Activated CD4-positive, alpha-beta T cell treated with anti-CD3 and anti-CD28 coated beads, Interleukin-2, amount 50 U/mL, for 4 hours (primary cell): ENCODE data around the gene ATRIP.

ENCODE experiments used
- DNase-seq, 2 experiments: peaks; one replicate each; pipeline ENCODE4 v3.0.0-alpha.2; 2020

The ATRIP gene

GRCh38 chr3:48410205-48411040 lies 36.1 kb upstream of the ATRIP start:
- no peak for DNase-seq

GRCh38 chr3:48411041-48411588 lies 35.4 kb upstream of the ATRIP start:
- DNase-seq = no peak

DNA sequence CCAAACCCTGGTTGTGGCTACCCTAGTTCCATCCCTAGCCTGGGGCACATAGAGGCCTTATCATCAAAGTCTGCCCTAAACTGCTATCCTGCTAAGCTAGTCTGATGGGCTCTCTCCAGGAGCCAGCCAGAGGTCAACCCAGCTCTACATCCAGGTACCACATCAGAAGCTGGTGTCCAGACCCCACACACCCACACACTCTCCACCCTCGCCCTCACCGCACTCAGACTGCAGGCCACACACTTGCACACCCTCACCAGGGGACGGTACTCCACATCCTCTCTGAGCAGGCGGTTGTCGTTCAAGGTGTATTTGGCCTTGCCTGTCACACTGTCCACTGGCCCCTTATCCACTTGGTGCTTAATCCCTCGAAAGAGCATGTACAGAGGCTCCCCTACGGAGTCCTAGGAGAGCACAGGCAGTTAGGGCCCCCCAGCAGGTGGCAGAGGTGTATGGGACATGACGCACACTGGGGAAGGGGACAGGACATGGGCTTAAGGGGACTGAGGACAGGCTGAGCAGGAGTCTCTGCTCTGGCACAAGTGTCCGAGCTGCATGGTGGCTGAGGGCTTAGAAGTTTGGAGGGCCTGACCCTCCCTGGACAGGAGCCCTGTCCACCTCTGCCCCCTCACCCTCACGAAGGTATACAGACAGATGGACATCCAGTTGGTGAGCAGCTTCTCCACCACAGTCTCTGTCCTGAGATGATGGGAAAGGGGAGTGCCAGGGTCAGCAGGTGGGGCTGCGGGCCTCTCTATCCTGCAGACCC lies 34.7 kb upstream of the ATRIP start:
- no peak for DNase-seq

- DNase-seq = no peak
These were observed 34.0 kb upstream of the ATRIP start for GRCh38 chr3:48412375-48413001.

GRCh38 chr3:48413086-48413485 lies 33.5 kb upstream of the ATRIP start:
- DNase-seq = no peak

DNA sequence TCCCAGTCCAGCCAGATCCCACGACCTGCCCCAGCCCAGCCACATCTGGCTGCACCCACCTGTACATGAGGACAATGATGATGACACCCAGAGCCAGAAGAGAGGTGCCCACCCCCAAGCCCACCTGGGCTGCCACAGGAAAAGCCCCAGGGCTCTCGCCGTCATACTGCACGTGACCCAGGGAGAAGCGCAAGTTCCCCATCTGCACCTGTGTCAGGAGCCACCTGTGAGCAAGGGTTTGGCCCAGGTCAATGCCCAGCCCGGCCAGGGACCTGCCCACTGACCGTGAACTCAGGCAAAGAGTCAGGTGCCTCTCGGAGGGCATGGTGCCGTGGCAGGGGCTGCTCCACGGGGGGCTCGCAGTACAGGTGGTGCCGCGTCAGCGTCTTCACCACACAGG lies 32.9 kb upstream of the ATRIP start:
- no peak for DNase-seq

- no peak for DNase-seq
These were observed 31.9 kb upstream of the ATRIP start for GRCh38 chr3:48414376-48415250.

GRCh38 chr3:48415251-48415953 lies 31.1 kb upstream of the ATRIP start:
- DNase-seq = no peak

- DNase-seq = no peak
These were observed 30.4 kb upstream of the ATRIP start for GRCh38 chr3:48416091-48416505.

DNA sequence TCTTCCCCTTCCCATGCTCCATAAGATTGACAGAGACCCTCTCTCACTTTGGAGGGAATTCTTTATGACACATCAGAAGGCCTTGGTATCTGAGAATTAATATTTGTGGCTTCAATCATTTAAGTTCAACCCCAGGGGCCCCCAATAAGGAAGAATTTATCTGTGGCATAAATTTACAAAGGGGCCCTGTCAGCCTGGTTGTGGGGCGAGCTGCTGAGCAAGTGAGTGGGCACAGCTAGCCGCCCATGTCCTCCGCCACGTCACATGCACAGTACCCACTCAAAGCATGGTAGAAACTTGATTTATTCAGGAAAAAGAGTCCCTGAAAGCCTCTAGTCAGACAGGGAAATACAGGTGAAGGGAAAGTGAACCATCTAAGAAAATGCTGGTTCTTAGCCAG lies 30.0 kb upstream of the ATRIP start:
- DNase-seq = no peak

DNA sequence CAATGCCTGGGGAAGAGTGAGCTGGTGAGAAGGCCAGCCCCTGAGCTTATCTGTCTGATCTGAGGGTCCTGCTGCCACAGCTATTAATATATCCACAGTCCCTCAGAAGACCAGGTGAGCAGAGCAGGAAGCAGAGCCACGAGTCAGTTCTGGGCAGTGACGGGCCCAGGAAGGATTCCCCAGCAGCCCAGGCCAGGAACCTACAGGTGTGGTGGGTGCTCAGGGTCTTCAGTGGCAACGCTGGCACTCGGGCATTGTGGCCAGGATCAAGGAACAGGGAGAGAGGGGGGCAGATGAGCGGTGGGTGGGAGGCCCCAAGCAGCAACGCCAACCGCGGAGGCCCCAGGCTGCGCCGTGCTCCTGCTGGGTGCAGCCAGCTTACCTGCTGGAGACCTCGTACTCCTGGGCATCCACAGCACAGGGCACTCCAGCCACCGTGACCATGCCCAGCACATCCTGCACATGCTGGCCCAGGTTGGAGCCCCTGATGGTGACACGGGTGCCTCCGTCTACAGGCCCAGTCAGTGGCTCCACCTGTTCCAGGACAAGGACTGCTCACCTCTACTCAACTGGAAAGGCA lies 28.9 kb upstream of the ATRIP start:
- DNase-seq = no peak

DNA sequence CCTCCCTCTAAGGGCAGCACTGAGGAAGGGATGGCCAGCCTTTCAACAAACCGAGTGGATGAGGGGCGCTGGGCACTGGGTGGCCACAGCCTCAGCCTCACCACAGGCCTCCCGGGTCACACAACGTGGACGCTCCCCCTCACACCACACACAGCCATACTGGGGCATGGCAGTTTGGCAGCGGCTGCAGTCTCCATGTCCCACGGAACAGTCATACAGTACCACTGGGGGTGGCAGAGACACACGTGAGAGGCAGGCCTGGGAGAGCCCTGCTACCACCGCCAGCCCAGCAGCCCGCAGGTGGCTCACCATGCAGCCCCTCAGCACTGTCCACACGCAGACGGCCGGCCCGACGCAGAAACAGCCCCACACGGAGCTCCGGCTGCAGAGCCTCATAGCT lies 28.4 kb upstream of the ATRIP start:
- no peak for DNase-seq

- no peak for DNase-seq
These were observed 27.9 kb upstream of the ATRIP start for GRCh38 chr3:48418651-48419050.

- no peak for DNase-seq
These were observed 27.4 kb upstream of the ATRIP start for GRCh38 chr3:48419149-48419548.

- DNase-seq = no peak
These were observed 26.9 kb upstream of the ATRIP start for GRCh38 chr3:48419597-48419996.

GRCh38 chr3:48420561-48420960 lies 26.0 kb upstream of the ATRIP start:
- DNase-seq = no peak

DNA sequence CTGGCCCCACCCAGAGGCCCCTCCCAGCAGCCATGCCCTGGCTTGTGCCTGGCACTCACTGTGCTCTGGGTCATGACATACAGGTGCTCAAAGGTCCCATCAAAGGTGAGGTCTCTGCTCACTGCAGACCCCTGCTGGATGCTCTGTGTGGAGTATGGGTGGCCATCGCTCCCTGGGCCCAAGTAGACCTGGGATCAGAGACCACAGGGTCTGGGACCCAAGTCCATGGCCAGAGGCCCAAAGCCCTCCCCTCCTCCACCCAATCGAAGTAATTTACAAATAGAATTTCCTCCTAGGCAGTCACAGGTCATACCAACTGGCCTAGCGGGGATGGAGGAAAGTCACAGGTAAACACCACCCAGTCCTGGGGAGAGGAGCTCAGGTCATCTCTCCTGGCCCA lies 24.3 kb upstream of the ATRIP start:
- DNase-seq = no peak

- DNase-seq = no peak
These were observed 23.9 kb upstream of the ATRIP start for GRCh38 chr3:48422681-48423080.

- DNase-seq = no peak
These were observed 23.2 kb upstream of the ATRIP start for GRCh38 chr3:48423241-48423882.

DNA sequence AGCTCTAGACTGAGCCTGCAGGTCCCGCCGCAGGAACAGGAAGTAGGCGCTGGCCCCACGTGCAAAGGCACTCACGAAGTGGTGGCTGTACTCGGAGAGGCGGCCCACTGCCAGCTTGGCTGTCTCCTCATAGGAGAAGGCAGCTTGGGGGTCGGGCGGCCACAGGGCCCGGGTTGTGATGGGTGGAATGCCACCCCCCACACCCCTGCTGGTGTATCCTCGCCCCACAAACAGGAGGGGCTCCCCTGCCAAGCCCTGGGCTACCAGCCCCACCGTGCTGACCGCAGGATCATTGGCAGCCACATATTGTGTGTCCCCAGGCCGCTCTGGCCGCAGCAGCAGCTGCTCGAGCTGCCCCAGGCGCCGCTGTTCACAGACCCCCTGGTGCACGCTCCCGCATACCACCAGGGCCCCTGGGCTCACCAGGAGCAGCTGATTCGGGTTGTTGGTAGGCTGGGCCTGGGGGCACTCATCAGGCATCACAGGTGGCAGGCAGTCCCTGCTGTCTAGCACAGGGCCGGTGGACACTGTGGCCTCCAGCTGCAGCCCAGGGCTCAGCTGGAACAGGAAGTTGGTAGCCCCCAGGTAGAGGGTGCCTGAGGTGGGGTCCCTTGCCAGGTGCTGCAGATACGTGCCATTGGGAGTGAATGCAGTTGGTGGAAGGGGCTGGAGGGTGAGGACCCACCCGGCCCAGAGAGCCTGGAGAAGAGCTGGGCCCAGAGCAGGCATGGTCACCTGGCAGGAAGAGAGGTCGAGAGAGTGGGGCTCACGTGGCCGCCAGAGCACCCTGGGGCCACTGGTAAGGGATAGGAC lies 22.4 kb upstream of the ATRIP start:
- DNase-seq = no peak
